Testis (tissue), 2 donors: Measurements from ENCODE around the gene C11orf58.

ENCODE experiments used
- CTCF ChIP-seq, 3 experiments: fragments of 450-650 bp in 2 of 3; fragments of 200-600 bp in 1 of 3; sonication (generic) in 1 of 3; IDR thresholded peaks; one replicate each; pipeline ENCODE4 v1.5.1; 2016 to 2019; ENCODE audit warnings: antibody characterized with exemption in 3 of 3, mild to moderate bottlenecking in 2 of 3, moderate library complexity in 1 of 3
- POLR2A ChIP-seq: fragments of 450-650 bp; IDR thresholded peaks from one replicate; pipeline ENCODE4 v1.6.1; 2017; ENCODE audit warnings: antibody characterized with exemption, mild to moderate bottlenecking, moderate library complexity

DNA sequence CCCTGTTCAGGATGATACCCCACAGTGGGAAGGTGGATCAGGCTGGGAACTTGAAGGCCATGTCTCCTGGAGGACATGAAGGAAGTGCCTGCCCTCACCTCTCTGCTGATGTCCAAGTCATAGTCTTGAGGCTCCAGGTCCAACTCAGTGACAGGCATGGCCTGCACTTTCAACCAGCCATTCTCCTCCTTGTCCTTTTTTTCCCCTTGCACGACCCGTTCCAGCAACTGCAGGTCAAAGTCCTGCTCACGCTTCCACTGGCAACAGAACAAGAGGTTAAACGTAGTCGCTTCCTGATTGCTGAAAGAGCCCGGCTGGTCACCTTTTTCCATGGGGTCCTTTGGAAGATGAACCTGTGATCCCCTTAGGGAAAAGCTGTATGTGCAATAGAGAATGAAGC, 47.7 kb downstream of the C11orf58 start:
- TF ChIP-seq CTCF (IDR thresholded peaks at IDR 0.05), result no peak
- no peak for TF ChIP-seq POLR2A
